Measurements from ENCODE around the gene SMC6.
A peak's percentile ranks its signal among the peaks of the same experiment; 100 is the strongest.

The SMC6 gene, protein sequence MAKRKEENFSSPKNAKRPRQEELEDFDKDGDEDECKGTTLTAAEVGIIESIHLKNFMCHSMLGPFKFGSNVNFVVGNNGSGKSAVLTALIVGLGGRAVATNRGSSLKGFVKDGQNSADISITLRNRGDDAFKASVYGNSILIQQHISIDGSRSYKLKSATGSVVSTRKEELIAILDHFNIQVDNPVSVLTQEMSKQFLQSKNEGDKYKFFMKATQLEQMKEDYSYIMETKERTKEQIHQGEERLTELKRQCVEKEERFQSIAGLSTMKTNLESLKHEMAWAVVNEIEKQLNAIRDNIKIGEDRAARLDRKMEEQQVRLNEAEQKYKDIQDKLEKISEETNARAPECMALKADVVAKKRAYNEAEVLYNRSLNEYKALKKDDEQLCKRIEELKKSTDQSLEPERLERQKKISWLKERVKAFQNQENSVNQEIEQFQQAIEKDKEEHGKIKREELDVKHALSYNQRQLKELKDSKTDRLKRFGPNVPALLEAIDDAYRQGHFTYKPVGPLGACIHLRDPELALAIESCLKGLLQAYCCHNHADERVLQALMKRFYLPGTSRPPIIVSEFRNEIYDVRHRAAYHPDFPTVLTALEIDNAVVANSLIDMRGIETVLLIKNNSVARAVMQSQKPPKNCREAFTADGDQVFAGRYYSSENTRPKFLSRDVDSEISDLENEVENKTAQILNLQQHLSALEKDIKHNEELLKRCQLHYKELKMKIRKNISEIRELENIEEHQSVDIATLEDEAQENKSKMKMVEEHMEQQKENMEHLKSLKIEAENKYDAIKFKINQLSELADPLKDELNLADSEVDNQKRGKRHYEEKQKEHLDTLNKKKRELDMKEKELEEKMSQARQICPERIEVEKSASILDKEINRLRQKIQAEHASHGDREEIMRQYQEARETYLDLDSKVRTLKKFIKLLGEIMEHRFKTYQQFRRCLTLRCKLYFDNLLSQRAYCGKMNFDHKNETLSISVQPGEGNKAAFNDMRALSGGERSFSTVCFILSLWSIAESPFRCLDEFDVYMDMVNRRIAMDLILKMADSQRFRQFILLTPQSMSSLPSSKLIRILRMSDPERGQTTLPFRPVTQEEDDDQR

DNA sequence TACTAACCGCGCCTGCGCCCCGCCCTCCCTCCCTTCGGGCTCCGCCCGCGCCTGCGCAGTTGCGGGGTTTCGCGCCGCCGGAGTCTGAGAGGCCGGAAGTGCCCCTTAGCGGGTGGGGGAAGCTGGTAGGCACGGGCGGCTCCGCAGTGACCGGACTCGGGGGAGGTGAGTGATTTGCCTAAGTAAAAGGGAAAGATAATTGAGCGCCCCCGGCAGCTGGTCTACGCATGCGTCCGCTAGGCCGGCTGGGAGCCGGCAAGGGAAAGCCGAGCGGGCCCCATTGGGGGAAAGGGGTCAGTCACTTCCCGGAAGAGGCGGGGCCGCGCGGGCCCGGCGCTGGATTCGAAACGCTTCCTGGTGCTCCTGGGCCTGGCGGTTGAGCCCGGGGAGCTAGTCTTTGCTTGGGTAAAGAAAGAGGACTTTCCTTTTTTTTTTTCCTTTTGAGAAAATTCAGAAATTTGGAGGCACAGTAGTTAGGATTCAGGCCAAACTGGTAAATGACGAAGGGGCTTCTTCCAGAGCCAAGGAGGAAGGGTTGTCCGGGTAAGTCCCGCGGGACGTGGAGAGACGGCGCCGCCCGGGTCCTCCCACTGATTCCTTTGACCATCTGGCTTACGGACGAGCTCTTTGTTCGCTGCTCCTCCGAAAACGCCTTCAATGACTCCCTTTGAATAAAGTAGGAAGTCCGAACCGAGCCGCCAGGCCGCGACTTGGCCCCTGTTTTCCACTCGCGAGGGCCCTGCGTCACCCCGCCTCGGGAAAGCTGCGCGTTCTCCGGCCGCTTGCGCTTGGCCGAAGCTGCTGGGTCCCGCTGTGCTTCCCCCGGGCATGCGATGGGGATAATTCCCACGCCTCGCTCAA lies at the start of gene SMC6, which contains the start of gene GEN1:
Gene SMC6 (minus strand): TSS at position 8 of the 861 bp plus-strand sequence. CDS start 7,864 bp downstream, outside the sequence.
Gene GEN1 (plus strand): TSS at position 336 of the 861 bp plus-strand sequence. CDS start 5,806 bp downstream, outside the sequence.
- peak; percentile 87 to 96 (median 90) for DNase-seq

DNA sequence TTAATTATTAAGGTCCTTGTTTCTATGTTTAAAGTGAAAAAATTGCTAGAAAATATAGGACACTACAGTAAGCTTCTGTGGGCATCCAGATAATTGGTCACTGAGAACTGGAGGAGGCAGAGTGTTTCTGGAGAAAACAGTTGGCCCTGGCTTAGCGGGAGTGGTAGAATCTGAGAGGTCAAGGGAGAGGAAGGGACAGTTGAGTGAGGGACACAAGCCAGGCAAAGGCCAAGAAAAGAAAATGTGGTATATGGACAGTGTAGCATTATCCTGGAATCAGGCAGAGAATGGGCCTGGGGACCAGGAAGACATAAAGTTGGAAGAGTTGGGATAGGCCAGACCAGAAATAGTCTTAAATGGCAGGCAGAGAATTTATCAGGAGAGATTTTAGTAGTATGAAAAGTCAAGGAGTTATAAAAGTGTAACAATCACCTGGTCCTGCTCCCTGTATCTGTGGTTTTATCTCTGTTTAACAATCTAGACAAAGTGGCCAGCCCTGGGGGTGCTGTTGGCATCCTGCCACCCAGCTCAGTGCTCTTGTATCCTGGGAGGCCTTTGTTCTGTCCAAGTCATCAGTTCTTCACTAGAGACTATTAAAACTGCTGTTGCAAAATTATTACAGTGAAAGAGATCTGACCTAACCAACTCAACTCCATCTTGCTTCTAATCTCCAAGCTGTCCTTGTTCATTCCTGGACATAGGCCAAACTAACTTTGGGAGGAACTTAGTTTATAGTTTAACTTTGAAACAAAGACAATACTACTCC lies 47.3 kb upstream of the SMC6 start:
- no peak for DNase-seq

DNA sequence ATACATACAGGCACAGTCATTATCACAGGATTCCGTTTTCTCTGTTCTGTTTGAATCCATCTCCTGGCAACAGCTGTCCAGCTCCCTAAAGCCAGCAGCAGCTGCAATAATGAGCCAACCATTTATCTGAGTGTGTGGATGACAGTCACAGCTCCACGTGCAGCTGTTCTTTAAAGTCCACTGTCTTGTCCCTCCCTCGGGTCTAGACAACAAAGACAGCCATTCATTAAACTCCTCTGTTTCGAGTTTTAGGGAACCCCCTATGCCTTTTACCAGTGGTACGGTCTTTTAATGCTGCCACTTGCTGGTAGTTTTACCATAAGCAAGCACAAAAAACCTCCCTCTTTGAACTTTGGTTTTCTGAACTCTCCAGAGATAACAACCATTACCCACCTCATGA lies 46.6 kb upstream of the SMC6 start:
- no peak for DNase-seq

DNA sequence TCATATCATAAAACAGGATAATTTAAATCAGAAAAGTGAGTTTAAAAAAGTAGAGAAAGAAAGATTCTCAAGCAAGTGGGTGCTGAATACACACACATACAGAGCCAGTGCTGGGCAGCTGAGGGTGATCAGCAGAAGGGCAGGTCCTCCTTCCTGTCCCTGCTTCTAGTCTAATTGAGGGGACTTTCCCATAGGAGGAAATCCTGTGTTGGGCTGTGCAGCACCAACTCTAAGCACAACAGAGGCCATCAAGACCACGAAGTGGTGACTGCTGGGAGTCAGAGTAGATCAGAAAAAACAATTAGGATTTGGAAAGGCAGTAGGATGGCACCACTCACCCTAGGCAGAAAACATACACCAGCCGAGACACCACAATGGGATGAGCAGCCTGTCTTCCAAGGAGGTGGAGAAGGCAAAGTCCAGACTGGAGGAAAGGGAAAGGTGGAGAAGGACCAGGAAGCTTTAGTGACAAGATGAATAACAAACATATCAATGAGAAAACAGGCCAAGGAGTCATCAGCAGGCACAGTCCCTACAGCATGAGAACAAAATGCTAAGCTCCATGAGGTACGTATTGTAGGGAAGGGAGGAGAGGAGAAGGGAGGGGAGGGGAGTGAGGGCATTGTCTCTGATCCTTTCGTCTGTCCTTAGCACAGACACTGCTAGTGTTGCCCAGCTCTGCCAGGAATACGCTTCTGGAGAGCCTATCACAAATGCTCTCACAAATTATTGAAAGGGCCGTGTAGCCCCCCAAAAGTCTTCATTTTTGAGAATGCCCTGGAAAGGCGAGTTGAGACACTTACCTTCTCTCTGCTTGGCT lies 45.9 kb upstream of the SMC6 start:
- DNase-seq: no peak

DNA sequence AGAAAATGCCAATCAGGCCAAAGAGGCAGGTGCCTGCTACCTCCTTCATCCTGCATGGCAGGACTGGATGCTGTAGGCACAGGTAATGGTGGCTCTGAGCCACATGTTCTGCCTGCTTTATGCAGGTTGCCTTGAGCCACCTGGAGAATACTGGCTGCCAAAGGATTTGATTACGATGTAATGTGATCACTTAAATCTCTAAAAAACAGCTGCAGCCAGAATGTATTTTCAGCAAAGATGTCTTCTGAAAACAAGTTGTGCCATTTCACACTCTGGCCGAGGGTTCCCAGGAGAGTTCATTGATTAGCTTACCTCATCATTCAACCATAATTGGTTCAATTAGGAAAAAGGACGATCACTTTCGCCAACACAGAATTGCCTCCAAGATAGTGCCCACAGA lies 44.7 kb upstream of the SMC6 start:
- no peak for DNase-seq

DNA sequence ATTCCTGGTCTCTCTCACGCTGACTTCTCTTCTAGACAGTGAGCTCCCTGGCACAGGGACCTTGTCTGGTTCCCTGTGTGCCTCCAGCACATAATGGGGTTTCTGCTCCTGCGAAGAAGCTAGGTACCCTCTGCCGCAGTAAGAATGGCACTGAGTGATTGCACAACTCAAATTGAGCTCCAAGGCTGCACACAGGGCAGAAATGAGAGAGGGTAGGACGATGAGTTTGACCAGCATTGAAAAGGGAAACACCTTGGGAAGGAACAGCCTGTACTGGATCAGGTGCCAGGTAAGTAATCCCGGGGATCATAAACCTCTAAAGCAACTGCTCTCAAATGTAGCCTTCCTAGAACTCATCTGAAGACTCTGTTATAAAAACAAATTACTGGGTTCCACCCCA lies 41.7 kb upstream of the SMC6 start:
- no peak for DNase-seq

DNA sequence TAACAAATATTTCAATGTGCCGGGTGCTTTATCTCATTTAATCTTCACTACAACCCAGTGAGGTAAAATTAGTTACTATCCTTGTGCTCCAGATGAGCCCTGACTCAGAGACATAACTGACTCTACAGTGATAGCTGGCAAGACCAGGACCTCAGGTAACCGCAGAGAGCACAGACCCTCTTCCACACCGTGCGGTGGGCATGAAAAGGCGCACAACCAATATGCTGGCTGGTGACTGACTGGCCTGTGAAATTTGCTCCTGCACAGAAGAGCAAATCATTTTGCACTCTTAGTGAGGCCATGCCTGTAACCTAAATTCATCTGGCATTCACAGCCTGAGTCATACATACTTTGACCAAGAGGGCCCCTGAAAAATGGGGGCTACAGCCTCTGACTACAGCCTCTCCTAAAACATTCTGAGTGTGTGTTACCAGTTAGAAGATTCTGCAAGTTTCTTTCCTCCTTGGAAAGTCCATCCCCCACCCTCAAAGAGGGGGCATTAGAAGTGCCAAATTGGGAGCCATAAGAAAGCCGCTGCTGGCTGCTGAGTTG lies 40.3 kb upstream of the SMC6 start:
- no peak for DNase-seq

DNA sequence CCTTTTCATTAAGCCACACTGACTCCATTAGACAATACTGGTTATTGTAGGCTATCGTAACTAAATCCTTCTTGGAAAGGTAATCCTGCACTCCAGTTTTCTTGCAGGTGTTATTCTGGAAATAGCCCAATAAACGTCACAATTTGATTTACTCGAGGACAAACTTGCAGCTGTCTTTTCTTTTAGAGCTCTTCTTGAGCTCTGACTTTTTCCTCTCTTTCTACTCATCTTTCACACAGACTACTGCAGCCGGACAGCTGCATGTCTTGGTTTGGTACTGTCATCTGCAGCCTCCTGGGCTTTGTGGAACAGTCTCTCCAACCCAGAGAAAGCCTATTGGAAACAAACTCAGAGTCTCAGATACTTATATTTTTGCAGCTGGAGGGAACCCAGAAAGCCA lies 39.7 kb upstream of the SMC6 start:
- DNase-seq: no peak

DNA sequence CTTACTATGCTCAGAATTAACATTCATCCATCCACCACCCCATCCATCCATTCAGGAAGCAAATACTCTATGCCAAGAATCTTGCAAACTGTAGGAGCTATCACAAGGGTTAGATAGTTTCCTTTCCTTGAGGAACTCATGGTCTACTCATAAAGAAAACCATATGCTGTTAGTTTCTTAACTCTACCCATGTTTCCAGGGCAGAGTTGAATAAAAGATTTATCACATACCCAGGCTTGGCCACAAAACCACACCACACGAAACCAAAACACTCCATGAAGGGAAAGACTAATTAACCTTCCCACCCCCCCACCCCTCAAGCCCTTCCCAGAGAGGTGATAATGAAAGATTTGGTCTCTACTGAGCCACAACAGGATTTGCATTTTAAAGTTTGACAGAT lies 38.9 kb upstream of the SMC6 start:
- DNase-seq: no peak

DNA sequence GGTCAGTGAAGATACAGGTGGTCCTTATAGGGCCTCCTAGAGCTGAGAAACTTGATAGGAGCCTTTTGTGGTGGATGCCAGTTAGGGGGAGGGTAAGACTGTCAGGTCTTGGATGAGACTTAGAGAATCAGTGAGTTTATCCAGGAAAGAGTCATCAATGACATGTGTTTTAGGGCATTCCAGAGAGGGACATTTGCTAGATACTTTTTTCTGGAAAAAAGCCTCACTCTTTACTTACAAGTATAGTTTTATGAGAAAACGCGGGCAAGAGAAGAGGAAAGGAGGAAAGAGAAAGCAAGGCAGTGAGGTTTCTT lies 38.2 kb upstream of the SMC6 start:
- DNase-seq: no peak

DNA sequence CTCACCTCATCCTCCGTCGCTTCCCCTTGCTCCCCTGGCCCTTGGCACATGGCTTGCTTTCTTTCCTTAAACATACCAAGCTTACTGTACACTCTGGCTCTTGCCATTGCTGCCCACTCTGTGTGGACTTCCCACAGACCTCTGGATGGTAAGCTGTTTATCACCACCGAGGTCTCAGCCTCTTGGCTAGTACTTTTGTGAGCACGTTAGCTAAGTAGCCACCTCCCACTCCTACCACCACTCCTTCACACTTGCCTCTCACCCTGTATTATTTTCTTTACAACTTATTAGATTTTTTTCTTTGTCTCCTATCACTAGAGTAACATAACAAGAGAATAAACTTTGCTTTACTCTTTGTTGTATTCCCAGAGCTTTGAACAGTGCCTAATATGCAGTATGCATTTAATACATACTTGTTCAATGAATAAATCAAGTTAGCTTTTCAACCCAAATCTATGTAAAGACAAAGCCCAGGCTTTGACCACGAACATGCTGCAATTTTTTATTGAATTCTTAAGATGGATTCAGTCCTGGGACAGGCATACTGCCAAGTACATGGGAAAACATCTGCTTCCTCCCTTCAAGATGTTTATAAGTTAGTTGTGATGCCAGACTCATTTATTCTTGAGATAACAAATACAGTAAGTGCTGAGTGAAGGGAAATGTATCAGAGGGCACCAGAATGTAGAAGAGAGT lies 37.7 kb upstream of the SMC6 start:
- no peak for DNase-seq

DNA sequence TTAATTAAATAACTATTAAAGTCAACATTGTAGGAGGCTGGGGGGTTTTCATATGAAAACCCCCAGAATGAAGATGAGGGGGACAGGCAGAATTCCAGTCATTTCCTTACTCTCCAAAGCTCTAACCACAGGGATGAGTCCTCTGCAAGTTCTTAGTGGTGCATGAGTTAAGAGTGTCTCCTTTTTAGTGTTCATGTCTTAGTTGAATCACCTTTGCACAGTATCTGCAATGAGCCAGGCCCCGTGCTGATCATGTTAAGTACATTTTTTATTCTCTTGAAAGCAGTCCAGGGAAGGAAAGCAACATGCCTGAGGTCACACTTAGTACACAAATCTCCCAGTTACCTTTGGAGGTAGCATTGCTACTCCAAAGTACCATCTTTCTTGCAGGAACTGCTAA lies 36.9 kb upstream of the SMC6 start:
- DNase-seq: no peak

DNA sequence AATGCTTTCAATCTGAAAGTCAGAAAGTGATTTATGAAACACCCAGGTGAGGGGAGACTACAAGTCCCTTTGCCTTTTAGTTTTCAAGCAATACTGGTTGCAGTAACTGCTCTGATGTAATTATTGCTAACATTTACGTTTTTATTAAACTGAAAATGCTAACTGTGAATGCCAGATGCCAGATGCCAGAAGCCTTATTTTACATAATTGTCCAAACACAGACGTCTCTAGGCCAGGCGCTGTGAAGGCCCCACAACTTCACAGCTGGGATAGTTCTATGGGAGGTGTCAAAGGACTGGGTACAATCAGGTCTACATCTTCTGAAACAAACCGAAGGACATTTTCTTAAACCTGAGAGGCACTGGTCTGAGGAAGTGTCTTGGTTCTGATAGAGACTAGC lies 35.2 kb upstream of the SMC6 start:
- DNase-seq: no peak

DNA sequence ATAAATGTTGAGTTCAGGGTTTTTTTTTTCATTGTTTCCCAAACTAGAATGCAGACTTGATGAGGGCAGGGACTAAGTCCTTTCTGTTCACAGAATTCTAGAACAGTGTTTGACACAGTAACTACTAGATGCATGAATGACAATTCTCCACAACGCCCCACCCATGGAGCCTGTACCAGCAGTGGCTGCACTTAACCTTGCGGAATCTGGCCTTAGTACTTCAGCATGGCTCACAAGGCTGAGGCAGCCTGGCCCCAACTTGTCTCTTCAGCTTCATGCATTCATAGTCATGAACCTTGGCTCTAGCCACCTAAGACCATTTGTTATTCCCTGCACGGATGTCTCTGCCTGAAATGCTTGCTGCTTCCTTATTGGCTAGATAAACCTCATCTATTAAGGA lies 33.1 kb upstream of the SMC6 start:
- DNase-seq: no peak

DNA sequence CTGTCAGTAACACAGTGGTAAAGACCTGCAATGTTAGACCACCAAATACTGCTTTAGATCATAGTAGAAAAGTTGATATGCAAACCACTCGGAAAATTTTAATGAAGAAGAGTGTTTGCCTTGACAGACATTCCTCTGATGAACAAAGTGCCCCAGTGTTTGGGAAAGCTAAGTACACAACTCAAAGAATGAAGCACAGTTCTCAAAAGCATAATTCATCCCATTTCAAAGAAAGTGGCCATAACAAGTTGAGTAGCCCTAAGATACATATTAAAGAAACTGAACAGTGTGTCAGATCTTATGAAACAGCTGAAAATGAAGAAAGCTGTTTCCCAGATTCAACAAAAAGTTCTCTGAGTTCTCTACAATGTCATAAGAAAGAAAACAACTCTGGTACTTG lies 27.9 kb upstream of the SMC6 start:
- no peak for DNase-seq

DNA sequence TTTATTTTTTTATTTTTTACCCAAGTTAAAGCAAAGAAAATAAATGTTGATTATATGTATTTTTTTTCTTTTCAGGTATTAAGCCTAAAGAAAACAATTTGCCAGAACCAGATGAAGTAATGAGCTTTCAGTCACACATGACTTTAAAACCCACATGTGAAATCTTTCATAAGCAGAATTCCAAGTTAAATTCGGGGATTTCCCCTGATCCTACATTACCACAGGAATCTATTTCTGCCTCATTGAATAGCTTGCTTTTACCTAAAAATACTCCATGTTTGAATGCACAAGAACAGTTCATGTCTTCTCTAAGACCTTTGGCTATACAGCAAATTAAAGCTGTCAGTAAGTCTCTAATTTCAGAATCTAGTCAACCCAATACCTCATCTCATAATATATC lies 26.9 kb upstream of the SMC6 start:
- no peak for DNase-seq

DNA sequence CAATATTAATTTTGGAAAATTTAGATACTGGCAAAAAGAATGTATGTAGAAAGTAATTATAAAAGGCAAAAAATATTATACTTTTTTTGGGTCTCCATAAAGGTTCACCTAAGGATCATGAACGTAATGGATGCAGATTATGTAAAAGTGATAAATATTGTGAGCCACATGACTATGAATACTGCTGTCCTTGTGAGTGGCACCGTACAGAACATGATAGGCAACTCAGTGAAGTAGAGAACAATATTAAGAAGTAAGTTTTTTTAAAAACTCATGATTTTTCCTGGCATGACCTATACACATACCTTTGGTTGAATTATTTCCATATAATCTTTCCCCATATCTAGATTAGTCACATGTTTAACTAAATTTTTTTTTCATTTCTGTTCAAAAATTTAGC lies 18.9 kb upstream of the SMC6 start:
- DNase-seq: no peak

DNA sequence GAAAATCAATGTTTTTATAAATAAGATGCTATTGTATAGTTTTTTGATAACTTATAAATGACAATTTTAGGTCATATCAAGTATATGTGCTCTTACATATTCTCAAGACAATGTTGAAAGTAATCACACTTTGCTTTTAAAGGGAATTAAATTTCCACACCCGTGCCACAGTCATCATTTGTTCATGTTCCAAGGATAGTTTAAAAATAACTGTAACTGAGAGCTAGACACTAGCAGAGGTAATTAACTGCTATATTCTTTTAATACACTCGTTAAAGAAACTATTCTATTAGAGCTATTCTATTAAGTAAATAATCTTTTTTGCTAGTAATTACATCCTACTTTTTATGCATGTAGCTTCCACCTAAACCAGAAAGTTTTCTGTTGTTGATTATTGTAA lies 18.3 kb upstream of the SMC6 start:
- DNase-seq: no peak

DNA sequence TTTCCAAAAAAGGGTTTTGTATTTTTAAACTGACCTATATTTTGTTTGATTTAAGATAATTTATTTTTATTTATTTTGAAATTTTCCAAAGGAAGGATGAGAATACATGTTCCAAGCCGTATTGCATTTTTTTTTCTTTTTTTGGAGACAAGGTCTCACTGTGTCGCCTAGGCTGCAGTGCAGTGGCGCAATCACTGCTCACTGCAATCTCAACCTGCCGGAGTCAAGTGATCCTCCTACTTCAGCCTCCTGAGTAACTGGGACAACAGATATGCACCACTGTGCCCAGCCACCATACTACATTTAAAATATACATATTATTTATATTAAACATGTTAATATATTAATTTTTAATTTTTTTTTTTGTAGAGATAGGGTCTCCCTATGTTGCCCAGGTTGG lies 15.3 kb upstream of the SMC6 start:
- no peak for DNase-seq

DNA sequence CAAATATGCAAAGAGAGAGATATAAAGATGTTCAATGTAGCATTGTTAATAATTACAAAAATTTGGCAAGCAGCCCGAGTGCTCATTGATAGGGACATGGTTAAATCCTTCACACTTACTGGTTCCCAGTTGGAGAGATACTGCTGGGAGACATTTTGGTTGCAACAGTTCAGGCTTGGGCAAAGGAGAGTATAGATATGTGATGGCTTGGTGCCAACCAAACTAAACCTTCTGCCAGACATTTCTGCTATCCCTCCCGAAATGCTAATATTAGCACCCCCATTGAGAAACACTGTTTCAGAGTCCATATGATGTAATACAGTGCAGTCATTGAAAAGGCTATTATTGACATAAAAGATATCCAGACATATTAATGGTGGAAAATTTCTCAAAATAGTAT lies 11.8 kb upstream of the SMC6 start:
- DNase-seq: no peak

Data from activated naive CD4-positive, alpha-beta T cell (primary cell).